GM12874 (cell line): ENCODE data around the gene SMURF2.

ENCODE experiments used
- TF ChIP-seq, protein P1 (sequence below): IDR thresholded peaks from 2 replicates; pipeline ENCODE4 v1.5.1; 2011; ENCODE audit warnings: low read depth, mild to moderate bottlenecking, control low read depth, low read length, moderate library complexity; ENCODE audit not compliant: insufficient read depth

Gene SMURF2

DNA sequence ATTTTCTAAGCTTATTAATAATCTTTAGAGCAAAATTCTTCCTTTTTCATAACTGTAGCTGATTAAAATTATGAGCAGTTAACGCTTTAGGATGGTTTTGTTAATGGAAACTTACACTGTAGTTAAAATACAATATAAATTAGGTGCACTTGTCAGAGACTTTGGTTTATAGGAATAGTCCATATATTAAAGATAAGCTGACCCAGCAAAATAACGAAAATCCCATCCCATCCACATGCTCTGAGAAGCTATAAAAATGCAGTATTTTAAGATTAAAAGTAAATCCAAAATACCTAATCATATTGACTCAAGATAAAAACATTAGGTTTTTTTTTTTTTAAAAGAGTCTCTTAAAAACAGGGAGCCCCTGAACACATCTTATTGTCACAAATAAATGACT, 117.4 kb downstream of the SMURF2 start:
- TF ChIP-seq, protein P1, sequence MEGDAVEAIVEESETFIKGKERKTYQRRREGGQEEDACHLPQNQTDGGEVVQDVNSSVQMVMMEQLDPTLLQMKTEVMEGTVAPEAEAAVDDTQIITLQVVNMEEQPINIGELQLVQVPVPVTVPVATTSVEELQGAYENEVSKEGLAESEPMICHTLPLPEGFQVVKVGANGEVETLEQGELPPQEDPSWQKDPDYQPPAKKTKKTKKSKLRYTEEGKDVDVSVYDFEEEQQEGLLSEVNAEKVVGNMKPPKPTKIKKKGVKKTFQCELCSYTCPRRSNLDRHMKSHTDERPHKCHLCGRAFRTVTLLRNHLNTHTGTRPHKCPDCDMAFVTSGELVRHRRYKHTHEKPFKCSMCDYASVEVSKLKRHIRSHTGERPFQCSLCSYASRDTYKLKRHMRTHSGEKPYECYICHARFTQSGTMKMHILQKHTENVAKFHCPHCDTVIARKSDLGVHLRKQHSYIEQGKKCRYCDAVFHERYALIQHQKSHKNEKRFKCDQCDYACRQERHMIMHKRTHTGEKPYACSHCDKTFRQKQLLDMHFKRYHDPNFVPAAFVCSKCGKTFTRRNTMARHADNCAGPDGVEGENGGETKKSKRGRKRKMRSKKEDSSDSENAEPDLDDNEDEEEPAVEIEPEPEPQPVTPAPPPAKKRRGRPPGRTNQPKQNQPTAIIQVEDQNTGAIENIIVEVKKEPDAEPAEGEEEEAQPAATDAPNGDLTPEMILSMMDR, result no peak

DNA sequence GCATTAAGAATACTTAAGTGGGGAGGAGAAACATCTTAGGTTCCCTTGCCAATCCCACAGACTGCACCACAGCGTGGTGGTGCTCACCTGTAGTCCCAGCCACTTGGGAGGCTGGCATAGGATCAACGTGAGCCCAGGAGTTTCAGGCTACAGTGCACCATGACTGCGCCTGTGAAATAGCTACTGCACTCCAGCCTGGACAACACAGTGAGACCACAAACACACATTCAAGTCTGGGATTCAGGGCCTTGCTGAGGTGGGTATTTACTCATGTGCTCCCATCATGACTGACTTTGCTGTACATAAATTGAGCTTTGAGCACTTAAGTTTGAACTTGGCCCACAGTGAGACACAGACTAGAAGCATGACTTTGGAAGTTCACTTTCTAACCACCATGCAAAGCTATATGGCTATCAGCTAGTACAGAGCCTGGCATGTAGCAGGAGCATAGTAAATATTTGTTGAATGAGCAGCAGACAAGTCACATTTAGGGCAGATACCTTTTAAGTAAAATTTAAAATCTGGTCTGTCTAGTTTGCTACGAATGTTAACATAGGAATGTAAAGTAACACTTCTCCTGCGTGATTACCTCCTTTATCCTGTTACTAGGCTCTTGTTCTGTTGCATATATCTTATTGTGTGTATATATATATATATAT, 121.9 kb downstream of the SMURF2 start:
- TF ChIP-seq, protein P1, result no peak

DNA sequence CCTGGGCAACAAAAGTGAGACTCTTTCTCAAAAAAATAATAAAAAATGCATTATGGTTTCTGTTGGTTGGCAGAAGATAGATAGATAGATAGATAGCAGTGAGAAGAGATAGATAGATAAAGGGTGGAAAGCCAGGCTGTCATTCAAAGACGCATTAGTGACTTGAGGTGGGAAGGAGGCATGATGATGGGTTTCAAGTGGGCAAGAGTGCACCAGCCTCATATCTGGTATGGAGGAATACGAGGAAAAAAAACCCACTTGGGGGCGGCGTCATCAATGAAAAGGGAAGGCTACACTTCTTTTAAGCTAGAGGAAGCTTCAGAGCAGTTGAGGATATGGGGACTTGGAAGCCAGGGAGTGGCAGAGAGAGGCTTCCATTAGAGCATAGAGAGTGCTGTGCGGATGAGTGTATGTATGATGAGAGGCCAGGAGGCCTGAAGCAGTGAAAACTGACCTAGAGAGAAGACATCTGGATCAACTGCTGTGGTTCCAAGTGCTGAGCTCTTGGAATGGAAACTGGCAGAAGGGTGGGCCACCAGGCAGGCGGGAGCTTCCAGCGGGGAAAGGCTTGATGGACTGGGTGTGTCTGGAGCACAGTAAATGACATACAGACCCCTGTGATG, 123.5 kb downstream of the SMURF2 start:
- TF ChIP-seq, protein P1, result no peak

DNA sequence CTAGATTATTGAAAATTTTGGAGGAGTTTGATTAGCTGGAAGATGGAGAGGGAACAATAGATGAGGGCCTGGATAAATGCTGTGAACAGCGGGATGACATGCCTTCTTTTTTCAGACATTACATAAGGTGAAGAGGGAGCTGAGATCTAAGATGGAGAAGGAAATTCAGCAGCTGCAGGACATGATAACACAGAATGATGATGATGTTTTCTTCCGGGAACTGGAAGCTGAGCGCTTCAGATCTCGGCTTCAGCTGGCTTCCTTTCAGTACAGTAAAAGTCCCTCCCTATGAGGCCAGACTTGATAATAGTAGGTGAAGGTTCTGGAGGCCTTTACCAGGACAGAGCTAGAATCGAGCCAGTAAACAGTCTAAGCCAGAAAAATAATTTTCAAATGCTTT, 124.6 kb downstream of the SMURF2 start:
- TF ChIP-seq, protein P1, result no peak

DNA sequence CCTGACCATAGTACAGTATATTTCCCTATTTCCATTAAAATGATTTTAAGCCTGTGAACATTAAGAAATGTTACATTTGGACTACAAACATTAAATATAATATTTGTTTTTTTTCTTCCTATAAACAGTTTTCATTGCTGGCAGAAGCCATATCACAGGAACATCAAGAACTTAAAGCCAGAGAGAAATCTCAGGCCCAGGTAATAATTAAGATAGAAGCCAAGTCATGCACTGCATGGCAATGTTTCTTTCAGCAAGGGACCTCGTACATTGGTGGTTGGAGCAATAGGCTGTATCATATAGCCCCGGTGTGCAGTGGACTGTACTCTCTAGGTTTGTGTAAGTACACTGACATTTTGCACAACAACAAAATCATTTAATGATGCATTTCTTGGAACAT, 125.2 kb downstream of the SMURF2 start:
- TF ChIP-seq, protein P1, result no peak

DNA sequence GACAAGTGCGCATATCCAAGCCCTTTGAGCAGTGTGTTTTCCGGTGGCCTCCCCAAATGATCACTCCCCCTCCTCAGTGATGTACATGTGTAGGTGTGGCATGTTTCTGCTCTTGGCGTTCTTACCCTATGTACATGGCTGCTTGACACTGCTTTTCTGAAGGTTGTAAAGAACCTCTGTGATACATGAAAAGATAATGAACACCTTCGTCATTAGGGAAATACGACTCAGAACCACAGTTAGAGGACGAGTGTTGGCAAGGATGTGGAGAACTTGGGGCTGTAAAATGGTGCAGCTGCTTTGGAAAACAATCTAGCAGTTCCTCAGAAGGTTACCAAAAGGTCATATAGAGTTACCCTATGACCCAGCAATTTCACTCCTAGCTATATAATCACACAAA, 126.8 kb downstream of the SMURF2 start:
- TF ChIP-seq, protein P1, result no peak

DNA sequence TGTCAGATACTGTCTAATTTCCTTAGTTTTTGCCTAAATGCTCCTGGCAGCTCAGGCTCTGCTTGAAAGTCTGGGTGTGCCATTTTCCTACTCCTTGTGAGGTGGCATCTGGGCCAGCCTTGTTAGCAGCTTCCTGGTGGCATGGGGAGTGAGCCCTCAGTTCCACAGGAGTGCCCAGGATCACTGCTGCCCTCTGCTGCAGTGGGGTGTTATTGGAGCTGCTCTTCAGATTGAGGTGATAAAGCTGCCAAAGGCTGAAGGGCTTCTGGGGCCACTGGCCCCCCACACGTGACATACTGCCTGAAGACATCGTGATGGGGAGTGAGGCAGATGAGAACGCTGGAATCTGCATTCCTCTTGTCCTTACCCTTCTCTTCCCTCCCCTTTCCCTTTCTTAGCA, 127.9 kb downstream of the SMURF2 start:
- TF ChIP-seq, protein P1, result peak; percentile 9; the same call in 1 of the 2 replicates
